Measurements from ENCODE around the gene BCOR.

Gene BCOR

GRCh38 chrX:40130207-40130606, 32.4 kb upstream of the BCOR start:
- TF ChIP-seq CTCF (IDR thresholded peaks at IDR 0.05; ENCODE audit: low read length, missing control alignments) = no peak
- no peak overlapping the region for H3K4me3 ChIP-seq (replicated peaks; ENCODE audit: low read depth, low read length)
- peak; percentile 67 for DNase-seq (ENCODE audit: low read depth)

GRCh38 chrX:40127052-40127451, 29.3 kb upstream of the BCOR start:
- TF ChIP-seq CTCF (IDR thresholded peaks at IDR 0.05; ENCODE audit: low read length, missing control alignments) = no peak
- H3K4me3 ChIP-seq (replicated peaks; ENCODE audit: low read depth, low read length) = no peak overlapping the region
- DNase-seq (ENCODE audit: low read depth) = no peak

GRCh38 chrX:40122487-40122886, 24.7 kb upstream of the BCOR start:
- DNase-seq (ENCODE audit: low read depth) = no peak
- no peak overlapping the region for H3K4me3 ChIP-seq (replicated peaks; ENCODE audit: low read depth, low read length)
- no peak for TF ChIP-seq CTCF (IDR thresholded peaks at IDR 0.05; ENCODE audit: low read length, missing control alignments)

GRCh38 chrX:40121618-40122017, 23.9 kb upstream of the BCOR start:
- no peak overlapping the region for H3K4me3 ChIP-seq (replicated peaks; ENCODE audit: low read depth, low read length)
- DNase-seq (ENCODE audit: low read depth) = no peak
- no peak for TF ChIP-seq CTCF (IDR thresholded peaks at IDR 0.05; ENCODE audit: low read length, missing control alignments)

- no peak for TF ChIP-seq CTCF (IDR thresholded peaks at IDR 0.05; ENCODE audit: low read length, missing control alignments)
- DNase-seq (ENCODE audit: low read depth) = no peak
- no peak overlapping the region for H3K4me3 ChIP-seq (replicated peaks; ENCODE audit: low read depth, low read length)
Observed at GRCh38 chrX:40120838-40121580, 23.3 kb upstream of the BCOR start.

GRCh38 chrX:40117715-40118285, 20.0 kb upstream of the BCOR start:
- TF ChIP-seq CTCF (IDR thresholded peaks at IDR 0.05; ENCODE audit: low read length, missing control alignments) = no peak

GRCh38 chrX:40116925-40117324, 19.2 kb upstream of the BCOR start:
- DNase-seq (ENCODE audit: low read depth) = no peak
- no peak overlapping the region for H3K4me3 ChIP-seq (replicated peaks; ENCODE audit: low read depth, low read length)
- no peak for TF ChIP-seq CTCF (IDR thresholded peaks at IDR 0.05; ENCODE audit: low read length, missing control alignments)

More at GRCh38 chrX:40117715-40118285, 20.0 kb upstream of the BCOR start:
- no peak for DNase-seq (ENCODE audit: low read depth)
- no peak overlapping the region for H3K4me3 ChIP-seq (replicated peaks; ENCODE audit: low read depth, low read length)
